GM23338 (cell line): ENCODE results near the gene CNNM2. TPM values are rescaled to one million over a fixed set of nuclear protein-coding genes. Genes with fewer than 3 reads are reported as not detected.
"Not testable (repeated sequence)": the region's sequence is repeated elsewhere in the genome, so short reads cannot be mapped to it uniquely, and the experiment has no call there.

Experiments
- ATAC-seq: fragments of 200-7000 bp; cut with Tn5 transposase; 3 replicates; pipeline ENCODE4 v1.9.1; 2020
- DNase-seq: peaks from one replicate; pipeline ENCODE4 v3.0.0-alpha.2; 2015; ENCODE audit warnings: low spot score
- H2AFZ ChIP-seq: fragments of 200-600 bp; sonication (generic); 2 replicates; pipeline ENCODE4 v1.8.0; 2016; ENCODE audit warnings: antibody characterized with exemption, mild to moderate bottlenecking, moderate library complexity
- H3F3A ChIP-seq: fragments of 200-600 bp; sonication (generic); replicated peaks from 2 replicates; pipeline ENCODE4 v1.8.0; 2017; ENCODE audit warnings: antibody characterized with exemption, mixed run types, low read depth
- H3K27ac ChIP-seq: fragments of 200-600 bp; sonication (generic); 2 replicates; pipeline ENCODE4 v1.6.1; 2016; ENCODE audit warnings: low read depth
- H3K27me3 ChIP-seq: fragments of 200-600 bp; sonication (generic); 2 replicates; pipeline ENCODE4 v1.8.0; 2016; ENCODE audit warnings: mild to moderate bottlenecking, mixed run types, moderate library complexity; ENCODE audit not compliant: insufficient read depth
- H3K36me3 ChIP-seq: fragments of 200-600 bp; sonication (generic); 2 replicates; pipeline ENCODE4 v1.8.0; 2016; ENCODE audit warnings: mild to moderate bottlenecking; ENCODE audit not compliant: insufficient read depth
- H3K4me1 ChIP-seq: fragments of 200-600 bp; sonication (generic); 2 replicates; pipeline ENCODE4 v1.8.0; 2016; ENCODE audit warnings: mild to moderate bottlenecking, moderate library complexity; ENCODE audit not compliant: insufficient read depth
- H3K4me2 ChIP-seq: fragments of 200-600 bp; sonication (generic); 2 replicates; pipeline ENCODE4 v1.7.1; 2017; ENCODE audit warnings: mixed run types
- H3K4me3 ChIP-seq: fragments of 200-600 bp; sonication (generic); 2 replicates; pipeline ENCODE4 v1.6.1; 2016; ENCODE audit warnings: mixed run types
- H3K79me2 ChIP-seq: fragments of 200-600 bp; sonication (generic); replicated peaks from 2 replicates; pipeline ENCODE4 v1.8.0; 2017; ENCODE audit warnings: mild to moderate bottlenecking; ENCODE audit not compliant: insufficient read depth
- H3K9me2 ChIP-seq: fragments of 200-600 bp; sonication (generic); 2 replicates; pipeline ENCODE4 v1.8.0; 2017; ENCODE audit not compliant: insufficient read depth
- H4K20me1 ChIP-seq: fragments of 200-600 bp; sonication (generic); replicated peaks from 2 replicates; pipeline ENCODE4 v1.8.0; 2017; ENCODE audit warnings: mild to moderate bottlenecking; ENCODE audit not compliant: insufficient read depth
- H3K27ac Mint-ChIP-seq: 2 replicates; pipeline ENCODE4 v1.8.0; 2020; ENCODE audit warnings: inconsistent platforms, mild to moderate bottlenecking, moderate library complexity, mixed read lengths
- H3K27me3 Mint-ChIP-seq: 3 replicates; pipeline ENCODE4 v1.8.0; 2022; ENCODE audit warnings: low read depth, mild to moderate bottlenecking, moderate library complexity, mixed read lengths, inconsistent platforms; ENCODE audit not compliant: insufficient read depth, poor library complexity
- H3K36me3 Mint-ChIP-seq: 3 replicates; pipeline ENCODE4 v1.8.0; 2021; ENCODE audit warnings: low read depth, mild to moderate bottlenecking, inconsistent platforms, moderate library complexity, mixed read lengths
- H3K4me1 Mint-ChIP-seq: 3 replicates; pipeline ENCODE4 v1.8.0; 2020; ENCODE audit warnings: mild to moderate bottlenecking, inconsistent platforms, mixed read lengths
- H3K4me3 Mint-ChIP-seq: 3 replicates; pipeline ENCODE4 v1.8.0; 2021; ENCODE audit warnings: moderate library complexity, mild to moderate bottlenecking, inconsistent platforms, mixed read lengths
- H3K9me3 Mint-ChIP-seq: 3 replicates; pipeline ENCODE4 v1.8.0; 2020; ENCODE audit warnings: moderate library complexity, mild to moderate bottlenecking, inconsistent platforms, mixed read lengths
- CREB1 ChIP-seq: fragments of 250-450 bp; sonication (Bioruptor Pico); IDR thresholded peaks from 2 replicates; pipeline ENCODE4 v1.5.0; 2020; ENCODE audit warnings: low read depth, mild to moderate bottlenecking, moderate library complexity
- EZH2 ChIP-seq: fragments of 200-600 bp; sonication (generic); IDR thresholded peaks from one replicate; pipeline ENCODE4 v1.8.0; 2017; ENCODE audit warnings: antibody characterized with exemption, mild to moderate bottlenecking, low read depth; ENCODE audit not compliant: unreplicated experiment
- EZH2phosphoT487 ChIP-seq: fragments of 200-600 bp; sonication (generic); IDR thresholded peaks from one replicate; pipeline ENCODE4 v1.8.1; 2018; ENCODE audit warnings: antibody characterized with exemption; ENCODE audit not compliant: unreplicated experiment
- JUNB ChIP-seq: IDR thresholded peaks from one replicate; pipeline ENCODE4 v1.6.1; 2016; ENCODE audit warnings: antibody characterized with exemption; ENCODE audit not compliant: unreplicated experiment
- NANOG ChIP-seq: IDR thresholded peaks from 2 replicates; pipeline ENCODE4 v1.6.1; 2016; ENCODE audit warnings: antibody characterized with exemption, borderline replicate concordance
- POLR2AphosphoS5 ChIP-seq: IDR thresholded peaks from 2 replicates; pipeline ENCODE4 v1.6.1; 2016; ENCODE audit warnings: antibody characterized with exemption, low read depth
- STAT1 ChIP-seq: IDR thresholded peaks from one replicate; pipeline ENCODE4 v1.6.1; 2016; ENCODE audit warnings: antibody characterized with exemption; ENCODE audit not compliant: unreplicated experiment
- ZNF114 ChIP-seq: fragments of 250-450 bp; sonication (Bioruptor Pico); IDR thresholded peaks from 2 replicates; pipeline ENCODE4 v1.5.0; 2020; ENCODE audit warnings: mild to moderate bottlenecking, moderate library complexity
- ZNF331 ChIP-seq: fragments of 250-450 bp; sonication (Bioruptor Pico); IDR thresholded peaks from 2 replicates; pipeline ENCODE4 v1.5.0; 2020; ENCODE audit warnings: low read depth, mild to moderate bottlenecking, moderate library complexity
- polyA plus RNA-seq: library from polyadenylated mRNA; unstranded; fragments of >200 nt; fragmentation: Nextera tagmentation; extraction: Ambion mirVana; gene quantifications from 2 replicates; pipeline ENCODE4 v1.2.1, GENCODE V29; 2016
- total RNA-seq: library from RNA; depleted of rRNA; stranded (reverse); fragments of >200 nt; shearing (Covaris generic); gene quantifications from 2 replicates; pipeline ENCODE4 v1.2.3, GENCODE V29; 2014
- TF ChIP-seq, protein P1 (sequence below): fragments of 250-450 bp; sonication (Bioruptor Pico); IDR thresholded peaks from 2 replicates; pipeline ENCODE4 v1.5.0; 2020; ENCODE audit warnings: mild to moderate bottlenecking, moderate library complexity
- TF ChIP-seq, protein P2 (sequence below), 2 experiments: fragments of 200-600 bp in 1 of 2; sonication (generic) in 1 of 2; conservative IDR thresholded peaks; 2 replicates each; pipeline versions ENCODE4 v1.5.1 to v1.6.1; 2016 to 2017; ENCODE audit warnings: antibody characterized with exemption in 2 of 2, low read depth in 2 of 2, mild to moderate bottlenecking in 2 of 2, moderate library complexity in 1 of 2

The CNNM2 gene
- total and polyA plus RNA-seq, 2 experiments from 2014 or later, result 4.5 to 31.3 TPM

DNA sequence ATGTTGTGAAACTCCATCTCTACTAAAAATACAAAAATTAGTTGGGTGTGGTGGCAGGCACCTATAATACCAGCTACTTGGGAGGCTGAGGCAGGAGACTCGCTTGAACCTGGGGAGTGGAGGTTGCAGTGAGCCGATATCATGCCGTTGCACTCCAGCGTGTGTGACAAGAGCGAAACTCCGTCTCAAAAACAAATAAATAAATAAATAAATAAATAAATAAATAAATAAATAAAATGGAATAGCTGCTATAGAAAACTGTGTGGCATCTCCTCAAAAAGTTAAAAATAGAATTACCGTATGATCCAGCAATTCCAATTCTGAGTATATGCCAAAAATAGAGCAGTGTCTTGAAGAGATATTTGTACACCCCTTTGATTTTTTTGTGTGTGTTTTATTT, 82.0 kb downstream of the CNNM2 start:
- not testable (repeated sequence) for H3K27ac ChIP-seq, H3K36me3 ChIP-seq, H3K9me3 Mint-ChIP-seq, H3K4me3 ChIP-seq, H3K27me3 Mint-ChIP-seq, H3K4me3 Mint-ChIP-seq, ATAC-seq, H3K27ac Mint-ChIP-seq, H4K20me1 ChIP-seq, H3F3A ChIP-seq, DNase-seq, H2AFZ ChIP-seq, H3K36me3 Mint-ChIP-seq, H3K79me2 ChIP-seq, H3K9me2 ChIP-seq, H3K27me3 ChIP-seq, H3K4me2 ChIP-seq
- peaks cover 11% of the 10 kb centered on the region; the same call in 1 of the 2 replicates for H3K4me1 ChIP-seq
- peaks cover 13% of the 10 kb centered on the region for H3K4me1 Mint-ChIP-seq

DNA sequence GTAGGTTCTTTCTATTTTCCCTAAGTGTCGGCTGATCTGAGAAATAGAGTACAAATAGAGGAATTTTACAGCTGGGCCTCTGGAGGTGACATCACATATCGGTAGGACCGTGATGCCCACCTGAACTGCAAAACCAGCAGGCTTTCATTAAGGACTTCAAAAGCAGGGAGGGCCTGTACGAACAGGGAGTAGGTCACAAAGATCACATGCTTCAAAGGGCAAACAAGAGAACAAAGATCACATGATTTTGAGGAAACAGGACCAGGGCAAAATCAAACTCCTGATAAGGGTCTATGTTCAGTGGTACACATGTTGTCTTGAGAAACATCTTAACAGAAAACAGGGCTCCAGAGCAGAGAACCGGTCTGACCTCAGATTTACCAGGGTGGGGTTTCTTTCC, 88.9 kb downstream of the CNNM2 start:
- Mint-ChIP-seq H3K27me3 (peaks cover 4% of the 10 kb centered on the region), H3K4me1 (no peaks in the 10 kb centered on the region), H3K9me3 (peaks cover 17% of the 10 kb centered on the region), H3K36me3 (peaks cover 12% of the 10 kb centered on the region), H3K4me3 (no peak overlapping the region), H3K27ac (no peak overlapping the region)
- H3K27ac ChIP-seq, result no peak overlapping the region
- no peaks in the 10 kb centered on the region; the same call in 1 of the 2 replicates for H4K20me1 ChIP-seq
- H3K9me2 ChIP-seq, result no peaks in the 10 kb centered on the region
- H2AFZ ChIP-seq, result no peak overlapping the region
- no peaks in the 10 kb centered on the region for H3K79me2 ChIP-seq
- ATAC-seq (no peak), DNase-seq (no peak)
- no peak for TF ChIP-seq STAT1
- H3K4me1 ChIP-seq, result no peaks in the 10 kb centered on the region
- H3K27me3 ChIP-seq, result no peaks in the 10 kb centered on the region
- H3K36me3 ChIP-seq, result no peaks in the 10 kb centered on the region; the same call in 1 of the 2 replicates
- no peak overlapping the region for H3K4me3 ChIP-seq
- no peaks in the 10 kb centered on the region for H3F3A ChIP-seq
- H3K4me2 ChIP-seq, result no peak overlapping the region

DNA sequence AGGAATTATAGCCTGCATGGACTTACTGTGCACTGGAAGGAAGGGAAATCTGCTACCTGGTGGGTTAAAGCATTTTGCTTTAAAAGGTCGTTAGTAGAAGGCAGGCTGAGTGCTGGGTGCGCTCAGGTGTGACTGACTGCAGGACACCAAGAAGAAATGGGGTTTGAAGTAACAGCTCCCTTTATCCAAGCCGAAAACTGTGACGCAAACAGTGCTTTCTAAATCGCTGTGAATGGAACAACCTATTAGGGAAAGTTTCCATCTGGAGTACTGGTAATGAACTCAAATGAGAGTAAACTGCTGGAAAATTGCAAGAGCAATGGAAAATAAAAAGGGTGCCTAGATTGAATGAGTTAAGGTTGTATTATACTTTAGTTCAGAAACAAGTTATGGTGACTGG, 95.3 kb downstream of the CNNM2 start:
- Histone ChIP-seq H4K20me1 (no peaks in the 10 kb centered on the region), H3K4me3 (no peak overlapping the region), H3K9me2 (no peaks in the 10 kb centered on the region), H2AFZ (no peak overlapping the region), H3K79me2 (no peaks in the 10 kb centered on the region), H3K4me2 (no peak overlapping the region), H3K27ac (no peak overlapping the region), H3F3A (no peaks in the 10 kb centered on the region), H3K27me3 (no peaks in the 10 kb centered on the region), H3K4me1 (peaks cover 2% of the 10 kb centered on the region; the same call in 1 of the 2 replicates), H3K36me3 (no peaks in the 10 kb centered on the region)
- no peak for DNase-seq
- H3K4me1 Mint-ChIP-seq, result peaks cover 18% of the 10 kb centered on the region
- no peaks in the 10 kb centered on the region for H3K36me3 Mint-ChIP-seq
- peak overlapping the region; percentile 17; the same call in 1 of the 2 replicates for H3K27ac Mint-ChIP-seq
- peaks cover 4% of the 10 kb centered on the region for H3K27me3 Mint-ChIP-seq
- ATAC-seq, result no peak
- H3K4me3 Mint-ChIP-seq, result no peak overlapping the region
- no peaks in the 10 kb centered on the region for H3K9me3 Mint-ChIP-seq
- TF ChIP-seq POLR2AphosphoS5 (no peak), EZH2phosphoT487 (no peak), ZNF331 (CRISPR knock-in tag) (no peak), NANOG (no peak), ZNF114 (CRISPR knock-in tag) (no peak), JUNB (no peak), EZH2 (no peak), CREB1 (no peak)
- TF ChIP-seq, protein P1, sequence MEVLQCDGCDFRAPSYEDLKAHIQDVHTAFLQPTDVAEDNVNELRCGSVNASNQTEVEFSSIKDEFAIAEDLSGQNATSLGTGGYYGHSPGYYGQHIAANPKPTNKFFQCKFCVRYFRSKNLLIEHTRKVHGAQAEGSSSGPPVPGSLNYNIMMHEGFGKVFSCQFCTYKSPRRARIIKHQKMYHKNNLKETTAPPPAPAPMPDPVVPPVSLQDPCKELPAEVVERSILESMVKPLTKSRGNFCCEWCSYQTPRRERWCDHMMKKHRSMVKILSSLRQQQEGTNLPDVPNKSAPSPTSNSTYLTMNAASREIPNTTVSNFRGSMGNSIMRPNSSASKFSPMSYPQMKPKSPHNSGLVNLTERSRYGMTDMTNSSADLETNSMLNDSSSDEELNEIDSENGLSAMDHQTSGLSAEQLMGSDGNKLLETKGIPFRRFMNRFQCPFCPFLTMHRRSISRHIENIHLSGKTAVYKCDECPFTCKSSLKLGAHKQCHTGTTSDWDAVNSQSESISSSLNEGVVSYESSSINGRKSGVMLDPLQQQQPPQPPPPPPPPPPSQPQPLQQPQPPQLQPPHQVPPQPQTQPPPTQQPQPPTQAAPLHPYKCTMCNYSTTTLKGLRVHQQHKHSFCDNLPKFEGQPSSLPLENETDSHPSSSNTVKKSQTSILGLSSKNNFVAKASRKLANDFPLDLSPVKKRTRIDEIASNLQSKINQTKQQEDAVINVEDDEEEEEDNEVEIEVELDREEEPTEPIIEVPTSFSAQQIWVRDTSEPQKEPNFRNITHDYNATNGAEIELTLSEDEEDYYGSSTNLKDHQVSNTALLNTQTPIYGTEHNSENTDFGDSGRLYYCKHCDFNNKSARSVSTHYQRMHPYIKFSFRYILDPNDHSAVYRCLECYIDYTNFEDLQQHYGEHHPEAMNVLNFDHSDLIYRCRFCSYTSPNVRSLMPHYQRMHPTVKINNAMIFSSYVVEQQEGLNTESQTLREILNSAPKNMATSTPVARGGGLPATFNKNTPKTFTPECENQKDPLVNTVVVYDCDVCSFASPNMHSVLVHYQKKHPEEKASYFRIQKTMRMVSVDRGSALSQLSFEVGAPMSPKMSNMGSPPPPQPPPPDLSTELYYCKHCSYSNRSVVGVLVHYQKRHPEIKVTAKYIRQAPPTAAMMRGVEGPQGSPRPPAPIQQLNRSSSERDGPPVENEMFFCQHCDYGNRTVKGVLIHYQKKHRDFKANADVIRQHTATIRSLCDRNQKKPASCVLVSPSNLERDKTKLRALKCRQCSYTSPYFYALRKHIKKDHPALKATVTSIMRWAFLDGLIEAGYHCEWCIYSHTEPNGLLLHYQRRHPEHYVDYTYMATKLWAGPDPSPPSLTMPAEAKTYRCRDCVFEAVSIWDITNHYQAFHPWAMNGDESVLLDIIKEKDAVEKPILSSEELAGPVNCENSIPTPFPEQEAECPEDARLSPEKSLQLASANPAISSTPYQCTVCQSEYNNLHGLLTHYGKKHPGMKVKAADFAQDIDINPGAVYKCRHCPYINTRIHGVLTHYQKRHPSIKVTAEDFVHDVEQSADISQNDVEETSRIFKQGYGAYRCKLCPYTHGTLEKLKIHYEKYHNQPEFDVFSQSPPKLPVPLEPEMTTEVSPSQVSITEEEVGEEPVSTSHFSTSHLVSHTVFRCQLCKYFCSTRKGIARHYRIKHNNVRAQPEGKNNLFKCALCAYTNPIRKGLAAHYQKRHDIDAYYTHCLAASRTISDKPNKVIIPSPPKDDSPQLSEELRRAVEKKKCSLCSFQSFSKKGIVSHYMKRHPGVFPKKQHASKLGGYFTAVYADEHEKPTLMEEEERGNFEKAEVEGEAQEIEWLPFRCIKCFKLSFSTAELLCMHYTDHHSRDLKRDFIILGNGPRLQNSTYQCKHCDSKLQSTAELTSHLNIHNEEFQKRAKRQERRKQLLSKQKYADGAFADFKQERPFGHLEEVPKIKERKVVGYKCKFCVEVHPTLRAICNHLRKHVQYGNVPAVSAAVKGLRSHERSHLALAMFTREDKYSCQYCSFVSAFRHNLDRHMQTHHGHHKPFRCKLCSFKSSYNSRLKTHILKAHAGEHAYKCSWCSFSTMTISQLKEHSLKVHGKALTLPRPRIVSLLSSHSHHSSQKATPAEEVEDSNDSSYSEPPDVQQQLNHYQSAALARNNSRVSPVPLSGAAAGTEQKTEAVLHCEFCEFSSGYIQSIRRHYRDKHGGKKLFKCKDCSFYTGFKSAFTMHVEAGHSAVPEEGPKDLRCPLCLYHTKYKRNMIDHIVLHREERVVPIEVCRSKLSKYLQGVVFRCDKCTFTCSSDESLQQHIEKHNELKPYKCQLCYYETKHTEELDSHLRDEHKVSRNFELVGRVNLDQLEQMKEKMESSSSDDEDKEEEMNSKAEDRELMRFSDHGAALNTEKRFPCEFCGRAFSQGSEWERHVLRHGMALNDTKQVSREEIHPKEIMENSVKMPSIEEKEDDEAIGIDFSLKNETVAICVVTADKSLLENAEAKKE, result no peak
- TF ChIP-seq, protein P2, sequence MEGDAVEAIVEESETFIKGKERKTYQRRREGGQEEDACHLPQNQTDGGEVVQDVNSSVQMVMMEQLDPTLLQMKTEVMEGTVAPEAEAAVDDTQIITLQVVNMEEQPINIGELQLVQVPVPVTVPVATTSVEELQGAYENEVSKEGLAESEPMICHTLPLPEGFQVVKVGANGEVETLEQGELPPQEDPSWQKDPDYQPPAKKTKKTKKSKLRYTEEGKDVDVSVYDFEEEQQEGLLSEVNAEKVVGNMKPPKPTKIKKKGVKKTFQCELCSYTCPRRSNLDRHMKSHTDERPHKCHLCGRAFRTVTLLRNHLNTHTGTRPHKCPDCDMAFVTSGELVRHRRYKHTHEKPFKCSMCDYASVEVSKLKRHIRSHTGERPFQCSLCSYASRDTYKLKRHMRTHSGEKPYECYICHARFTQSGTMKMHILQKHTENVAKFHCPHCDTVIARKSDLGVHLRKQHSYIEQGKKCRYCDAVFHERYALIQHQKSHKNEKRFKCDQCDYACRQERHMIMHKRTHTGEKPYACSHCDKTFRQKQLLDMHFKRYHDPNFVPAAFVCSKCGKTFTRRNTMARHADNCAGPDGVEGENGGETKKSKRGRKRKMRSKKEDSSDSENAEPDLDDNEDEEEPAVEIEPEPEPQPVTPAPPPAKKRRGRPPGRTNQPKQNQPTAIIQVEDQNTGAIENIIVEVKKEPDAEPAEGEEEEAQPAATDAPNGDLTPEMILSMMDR (conservative IDR thresholded peaks at IDR 0.05; ENCODE audit: low read depth in 2 of 2), result no peak
